ENCODE results near the gene N4BP2.

DNA sequence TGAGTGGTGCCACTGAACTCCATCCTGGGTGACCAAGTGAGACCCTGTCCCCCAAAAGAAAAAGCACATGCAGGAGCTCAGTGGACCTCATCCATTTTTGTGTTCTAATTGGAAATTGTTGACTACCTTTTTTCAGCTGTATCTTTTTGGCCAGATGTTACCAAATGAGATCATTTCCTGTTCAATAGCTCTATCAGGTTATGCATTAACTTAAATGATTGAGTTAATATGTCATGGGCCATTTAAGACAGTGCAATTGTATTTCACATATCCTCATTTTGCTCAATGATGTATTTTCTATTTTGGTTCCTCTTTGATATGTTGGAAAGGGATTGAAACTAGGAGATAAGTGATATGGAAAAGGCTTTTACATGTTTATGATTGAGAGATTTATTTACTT, 113.9 kb downstream of the N4BP2 start:
- TF ChIP-seq, protein P1, sequence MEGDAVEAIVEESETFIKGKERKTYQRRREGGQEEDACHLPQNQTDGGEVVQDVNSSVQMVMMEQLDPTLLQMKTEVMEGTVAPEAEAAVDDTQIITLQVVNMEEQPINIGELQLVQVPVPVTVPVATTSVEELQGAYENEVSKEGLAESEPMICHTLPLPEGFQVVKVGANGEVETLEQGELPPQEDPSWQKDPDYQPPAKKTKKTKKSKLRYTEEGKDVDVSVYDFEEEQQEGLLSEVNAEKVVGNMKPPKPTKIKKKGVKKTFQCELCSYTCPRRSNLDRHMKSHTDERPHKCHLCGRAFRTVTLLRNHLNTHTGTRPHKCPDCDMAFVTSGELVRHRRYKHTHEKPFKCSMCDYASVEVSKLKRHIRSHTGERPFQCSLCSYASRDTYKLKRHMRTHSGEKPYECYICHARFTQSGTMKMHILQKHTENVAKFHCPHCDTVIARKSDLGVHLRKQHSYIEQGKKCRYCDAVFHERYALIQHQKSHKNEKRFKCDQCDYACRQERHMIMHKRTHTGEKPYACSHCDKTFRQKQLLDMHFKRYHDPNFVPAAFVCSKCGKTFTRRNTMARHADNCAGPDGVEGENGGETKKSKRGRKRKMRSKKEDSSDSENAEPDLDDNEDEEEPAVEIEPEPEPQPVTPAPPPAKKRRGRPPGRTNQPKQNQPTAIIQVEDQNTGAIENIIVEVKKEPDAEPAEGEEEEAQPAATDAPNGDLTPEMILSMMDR (IDR thresholded peaks at IDR 0.05; ENCODE audit: poor library complexity), result no peak
- TF ChIP-seq EZH2 (IDR thresholded peaks at IDR 0.05; ENCODE audit: borderline replicate concordance), result no peak

All from hepatocyte (in vitro differentiated cells).